Measurements from ENCODE around the gene CEP20.
"Not testable (repeated sequence)": the region's sequence is repeated elsewhere in the genome, so short reads cannot be mapped to it uniquely, and the experiment has no call there.

CEP20 gene, protein sequence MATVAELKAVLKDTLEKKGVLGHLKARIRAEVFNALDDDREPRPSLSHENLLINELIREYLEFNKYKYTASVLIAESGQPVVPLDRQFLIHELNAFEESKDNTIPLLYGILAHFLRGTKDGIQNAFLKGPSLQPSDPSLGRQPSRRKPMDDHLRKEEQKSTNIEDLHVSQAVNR

DNA sequence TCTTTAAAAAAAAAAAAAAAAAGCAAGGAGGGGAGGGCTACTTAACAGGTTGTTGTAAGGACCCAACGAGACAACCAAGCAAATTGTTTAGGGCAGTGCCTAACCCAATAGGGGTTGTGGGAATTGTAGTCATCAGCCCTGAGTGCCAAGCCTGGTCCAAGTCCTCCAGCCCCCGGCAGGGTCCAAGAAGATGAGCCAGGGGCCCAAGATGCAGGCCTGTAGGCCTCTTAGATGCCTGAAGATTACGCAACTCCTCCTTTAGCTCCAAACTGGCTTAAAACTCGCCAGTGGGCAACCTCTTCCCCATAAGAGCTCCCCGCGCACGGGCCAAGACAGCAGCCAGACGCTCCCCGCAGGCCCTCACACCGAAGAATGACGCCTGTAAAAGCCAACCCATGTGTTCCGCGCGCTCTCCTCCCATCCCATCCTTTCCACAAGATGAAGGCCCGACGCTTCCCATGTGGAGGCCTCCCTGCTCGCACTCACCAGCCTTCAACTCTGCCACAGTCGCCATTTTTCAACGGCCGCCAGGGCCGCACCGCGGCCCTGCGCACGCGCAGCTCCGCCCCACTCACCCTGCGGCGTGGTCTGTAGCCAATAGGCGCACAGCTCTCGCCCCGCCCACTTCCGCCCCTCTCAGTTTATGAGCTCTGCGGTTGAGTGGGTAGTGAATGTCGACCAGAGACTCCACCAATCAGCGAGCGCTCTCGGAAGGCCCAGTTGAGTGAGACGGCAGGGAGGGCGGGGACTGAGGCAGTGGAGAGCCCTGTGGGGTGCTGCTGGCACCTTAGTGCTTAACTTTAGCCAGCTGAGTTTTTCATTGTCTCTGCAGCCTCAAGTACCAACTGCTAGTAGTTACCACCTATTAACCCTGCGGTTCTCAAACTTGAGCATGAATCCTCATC is at the start of gene CEP20:
Gene CEP20 (minus strand): TSS at position 532 of the 905 bp plus-strand sequence. CDS start 18 bp downstream, at position 514.
- DNase-seq, result peak; percentile 92

DNA sequence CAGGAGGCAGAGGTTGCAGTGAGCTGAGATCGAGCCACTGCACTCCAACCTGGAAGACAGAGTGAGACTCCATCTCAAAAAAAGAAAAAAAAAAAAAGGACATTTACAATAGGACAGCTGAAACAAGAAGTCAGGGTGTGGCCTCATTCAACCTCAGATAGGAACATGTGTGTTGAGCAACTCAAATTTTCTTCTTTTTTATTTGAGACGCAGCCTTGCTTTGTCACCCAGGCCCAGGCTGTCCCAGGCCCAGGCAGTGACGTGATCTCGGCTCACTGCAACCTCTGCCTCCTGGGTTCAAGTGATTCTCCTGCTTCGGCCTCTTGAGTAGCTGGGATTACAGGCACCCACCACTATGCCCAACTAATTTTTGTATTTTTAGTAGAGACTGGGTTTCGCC is 48.4 kb upstream of the CEP20 start:
- DNase-seq, result not testable (repeated sequence)

DNA sequence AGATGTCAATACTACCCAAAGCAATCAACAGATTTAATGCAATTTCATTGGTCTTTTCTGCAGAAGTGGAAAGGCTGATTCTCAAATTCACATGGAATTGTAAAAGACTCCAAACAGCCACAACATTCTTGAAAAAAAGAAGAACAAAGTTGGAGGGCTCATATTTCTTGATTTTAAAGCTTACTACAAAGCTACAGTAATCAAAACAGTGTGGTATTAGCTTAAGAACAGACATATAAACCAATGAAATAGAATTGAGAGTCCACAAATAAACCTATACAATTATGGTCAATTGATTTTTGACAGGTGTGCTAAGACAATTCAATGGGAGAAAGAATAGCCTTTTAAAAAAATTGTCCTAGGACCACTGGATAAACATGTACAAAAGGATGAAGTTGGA is 46.6 kb upstream of the CEP20 start:
- DNase-seq, result no peak

DNA sequence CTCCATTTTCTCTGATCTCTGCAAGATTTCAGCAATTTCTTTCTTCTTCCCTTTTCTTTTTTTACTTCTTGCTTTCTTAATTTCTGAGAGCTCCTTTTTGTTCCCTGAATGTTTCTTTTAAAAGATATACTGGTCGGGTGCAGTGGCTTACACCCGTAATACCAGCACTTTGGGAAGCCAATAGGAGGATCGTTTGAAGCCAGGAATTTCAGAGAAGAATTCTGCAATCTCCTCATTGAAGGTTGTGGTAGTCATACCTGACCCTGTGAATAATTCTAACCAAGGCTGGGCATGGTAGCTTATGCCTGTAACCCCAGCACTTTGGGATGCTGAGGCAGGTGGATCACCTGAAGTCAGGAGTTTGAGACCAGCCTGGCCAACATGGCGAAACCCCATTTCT is 45.4 kb upstream of the CEP20 start:
- no peak for DNase-seq

DNA sequence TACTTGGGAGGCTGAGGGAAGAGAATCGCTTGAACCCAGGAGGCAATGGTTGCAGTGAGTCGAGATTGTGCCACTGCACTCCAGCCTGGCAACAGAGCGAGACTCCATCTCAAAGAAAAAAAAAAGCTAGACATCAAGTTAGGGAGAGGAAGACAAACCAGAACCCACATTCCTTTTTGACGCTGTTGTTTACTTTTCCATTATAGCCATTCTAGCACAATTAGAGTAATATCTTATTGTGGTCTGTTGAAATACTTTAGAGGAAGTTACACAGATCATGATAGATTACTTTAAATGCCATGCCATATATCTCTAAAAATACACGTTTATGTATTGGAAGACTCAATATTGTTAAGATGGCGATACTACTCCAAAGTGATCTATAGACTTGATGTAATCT is 44.5 kb upstream of the CEP20 start:
- no peak for DNase-seq

DNA sequence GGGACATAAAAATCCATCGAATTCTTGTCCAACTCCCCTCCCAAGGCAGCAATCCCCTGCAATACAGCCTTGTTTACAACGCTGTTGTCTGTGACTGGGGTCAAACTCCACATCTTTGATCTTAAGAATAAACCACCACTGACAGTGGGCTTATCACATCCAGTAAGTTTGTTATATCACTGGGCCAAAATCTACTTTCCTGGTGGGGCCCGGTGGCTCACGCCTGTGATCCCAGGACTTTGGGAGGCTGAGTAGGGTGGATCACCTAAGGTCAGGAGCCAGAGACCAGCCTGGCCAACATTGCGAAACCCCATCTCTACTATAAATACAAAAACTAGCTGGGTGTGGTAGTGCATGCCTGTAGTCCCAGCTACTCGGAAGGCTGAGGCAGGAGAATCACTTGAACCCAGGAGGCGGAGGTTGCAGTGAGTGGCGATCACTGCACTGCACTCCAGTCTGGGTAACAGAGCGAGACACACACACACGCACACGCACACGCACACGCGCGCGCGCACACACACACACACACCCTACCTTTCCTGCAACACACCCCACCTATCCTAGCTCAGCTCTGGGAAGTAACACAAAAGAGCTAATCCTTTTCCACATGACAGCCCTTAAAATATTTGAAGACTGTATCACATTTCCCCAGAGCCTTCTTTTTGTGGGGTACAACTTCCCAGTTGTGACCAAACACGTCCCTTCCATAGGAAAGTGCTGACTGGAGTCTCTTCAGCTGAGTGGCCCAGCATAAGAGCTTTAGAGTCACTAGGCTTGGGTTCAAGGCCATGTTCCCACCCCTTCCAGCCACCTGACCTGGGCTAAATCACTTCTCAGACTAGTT is 40.1 kb upstream of the CEP20 start:
- DNase-seq, result no peak

DNA sequence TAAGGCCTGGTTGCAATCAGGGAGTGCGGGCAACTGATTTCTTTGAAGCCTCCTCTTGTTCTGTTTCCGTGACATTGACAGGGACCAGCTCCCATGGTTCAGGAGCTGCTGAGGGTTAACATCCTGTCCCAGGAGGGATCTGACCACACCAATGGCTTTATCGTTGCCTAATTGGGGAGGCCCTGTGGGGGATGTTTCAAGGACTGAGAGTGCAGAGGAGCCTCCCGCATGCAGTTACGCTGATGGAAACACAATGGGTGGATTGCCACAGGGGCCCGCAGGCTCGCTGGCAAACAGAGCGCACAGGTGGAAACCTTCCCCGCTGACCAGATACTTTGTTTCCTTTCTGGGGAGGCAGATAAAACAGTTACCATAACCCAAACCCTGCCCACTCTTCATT is 37.2 kb upstream of the CEP20 start:
- no peak for DNase-seq

DNA sequence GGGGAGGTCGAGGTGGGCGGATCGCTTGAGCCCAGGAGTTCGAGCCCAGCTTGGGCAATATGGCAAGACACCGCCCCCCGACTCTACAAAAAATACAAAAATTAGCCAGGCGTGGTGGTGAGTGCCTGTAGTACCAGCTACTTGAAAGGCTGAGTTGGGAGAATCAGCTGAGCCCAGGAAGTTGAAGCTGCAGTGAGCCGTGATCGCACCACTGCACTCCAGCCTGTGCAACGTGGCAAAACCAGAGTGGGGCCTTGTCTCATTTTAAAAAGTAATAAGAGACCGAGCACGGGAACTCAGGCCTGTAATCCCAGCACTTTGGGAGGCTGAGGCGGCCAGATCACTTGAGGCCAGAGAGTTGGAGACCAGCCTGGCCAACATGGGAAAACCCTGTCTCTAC is 36.6 kb upstream of the CEP20 start:
- no peak for DNase-seq

DNA sequence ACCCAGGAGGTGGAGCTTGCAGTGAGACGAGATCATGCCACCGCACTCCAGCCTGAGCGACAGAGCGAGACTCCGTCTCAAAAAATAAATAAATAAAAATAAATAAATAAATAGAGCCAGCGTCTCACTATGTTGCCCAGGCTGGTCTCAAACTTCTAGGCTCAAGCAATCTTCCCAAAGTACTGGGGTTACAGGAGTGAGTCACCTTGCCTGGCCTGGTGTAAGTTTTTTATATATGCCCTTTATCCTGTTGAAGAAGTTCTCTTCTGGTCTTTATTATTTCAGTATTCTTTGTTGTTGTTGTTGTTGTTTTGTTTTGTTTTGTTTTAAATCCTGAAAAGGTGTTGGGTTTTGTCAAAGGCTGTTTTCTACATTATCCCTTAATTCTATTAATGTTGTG is 30.9 kb upstream of the CEP20 start:
- DNase-seq, result no peak

DNA sequence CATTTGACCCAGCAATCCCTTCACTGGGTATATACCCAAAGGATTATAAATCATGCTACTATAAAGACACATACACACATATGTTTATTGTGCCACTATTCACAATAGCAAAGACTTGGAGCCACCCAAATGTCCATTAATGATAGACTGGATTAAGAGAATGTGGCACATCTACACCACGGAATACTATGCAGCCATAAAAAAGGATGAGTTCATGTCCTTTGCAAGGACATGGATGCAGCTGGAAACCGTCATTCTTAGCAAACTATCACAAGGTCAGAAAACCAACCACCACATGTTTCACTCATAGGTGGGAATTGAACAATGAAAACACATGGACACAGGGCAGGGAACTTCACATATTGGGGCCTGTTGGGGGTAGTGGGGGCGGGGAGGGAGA is 29.9 kb upstream of the CEP20 start:
- DNase-seq, result not testable (repeated sequence)

DNA sequence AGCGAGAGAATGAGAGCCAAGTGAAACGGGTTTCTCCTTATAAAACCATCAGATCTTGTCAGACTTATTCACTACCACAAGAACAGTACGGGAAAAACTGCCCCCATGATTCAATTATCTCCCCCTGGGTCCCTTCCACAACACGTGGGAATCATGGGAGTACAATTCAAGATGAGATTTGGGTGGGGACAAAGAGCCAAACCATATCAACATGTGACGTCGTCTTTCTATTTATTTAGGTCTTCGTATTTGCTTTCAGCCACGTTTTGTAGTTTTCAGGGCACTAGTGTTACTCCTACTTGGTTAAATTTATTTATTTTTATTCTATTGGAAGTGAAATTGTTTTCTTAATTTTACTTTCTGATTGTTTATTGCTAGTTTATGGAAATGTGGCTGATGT is 27.9 kb upstream of the CEP20 start:
- no peak for DNase-seq

DNA sequence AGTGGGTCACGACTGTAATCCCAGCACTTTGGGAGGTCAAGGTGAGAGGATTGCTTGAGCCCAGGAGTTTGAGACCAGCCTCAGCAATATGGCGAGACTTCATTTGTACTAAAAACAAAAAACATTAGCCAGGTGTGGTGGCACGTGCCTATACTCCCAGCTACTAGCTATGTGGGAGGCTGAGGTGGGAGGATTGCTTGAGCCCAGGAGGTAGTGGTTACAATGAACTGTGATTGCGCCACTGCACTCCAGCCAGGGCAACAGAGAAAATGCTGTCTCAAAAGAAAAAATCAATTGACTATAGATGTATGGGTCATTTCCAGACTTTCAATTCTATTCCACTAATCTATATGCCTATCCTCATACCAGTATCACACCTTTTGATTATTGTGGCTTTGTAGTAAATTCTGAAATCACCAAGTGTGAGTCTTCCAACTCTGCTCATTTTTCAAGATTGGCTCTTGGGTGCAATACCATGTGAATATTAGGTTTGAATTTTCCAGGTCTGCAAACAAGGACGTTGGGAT is 27.2 kb upstream of the CEP20 start:
- no peak for DNase-seq

DNA sequence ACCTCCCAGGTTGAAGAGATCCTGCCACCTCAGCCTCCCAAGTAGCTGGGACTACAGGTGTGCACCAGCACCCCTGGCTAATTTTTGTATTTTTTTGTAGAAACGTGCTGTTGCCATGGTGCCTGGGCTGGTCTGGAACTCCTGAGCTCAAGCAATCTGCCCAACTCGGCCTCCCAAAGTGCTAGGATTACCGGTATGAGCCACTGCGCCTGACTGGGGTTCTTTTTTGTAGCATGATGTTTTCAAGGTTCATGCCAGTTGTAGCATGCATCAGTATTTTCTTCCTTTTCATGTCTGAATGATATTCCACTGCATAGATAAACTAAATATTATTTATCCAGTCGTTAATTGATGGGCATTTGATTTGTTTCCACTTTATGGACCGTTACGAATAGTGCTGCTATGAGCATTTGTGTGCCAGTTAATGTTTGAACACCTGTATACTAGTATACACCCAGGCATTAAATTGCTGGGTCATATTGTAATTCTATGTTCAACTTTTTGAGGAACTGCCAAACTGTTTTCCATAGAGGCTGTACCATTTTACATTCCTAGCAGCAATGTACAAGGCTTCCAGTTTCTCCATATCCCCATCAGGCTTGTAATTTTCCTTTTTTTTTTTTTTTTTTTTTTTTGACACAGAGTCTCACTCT is 24.8 kb upstream of the CEP20 start:
- DNase-seq, result no peak

DNA sequence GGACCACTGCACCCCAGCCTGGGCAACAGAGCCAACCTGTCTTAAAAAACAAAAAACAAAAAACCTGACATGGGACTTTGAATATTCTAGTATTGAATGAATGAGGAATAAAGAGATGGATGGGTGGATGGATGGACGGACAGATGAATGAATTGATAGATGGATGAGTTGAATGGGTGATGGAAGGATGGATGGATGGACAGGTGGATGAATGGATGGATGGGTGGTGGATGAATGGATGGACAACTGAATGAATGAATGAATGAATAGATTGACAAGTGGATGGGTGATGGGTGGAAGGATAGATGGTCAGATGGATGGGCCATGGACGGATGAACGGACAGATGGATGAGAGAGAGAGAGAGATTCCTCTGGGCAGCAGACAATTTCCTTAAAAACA is 22.8 kb upstream of the CEP20 start:
- DNase-seq, result no peak

DNA sequence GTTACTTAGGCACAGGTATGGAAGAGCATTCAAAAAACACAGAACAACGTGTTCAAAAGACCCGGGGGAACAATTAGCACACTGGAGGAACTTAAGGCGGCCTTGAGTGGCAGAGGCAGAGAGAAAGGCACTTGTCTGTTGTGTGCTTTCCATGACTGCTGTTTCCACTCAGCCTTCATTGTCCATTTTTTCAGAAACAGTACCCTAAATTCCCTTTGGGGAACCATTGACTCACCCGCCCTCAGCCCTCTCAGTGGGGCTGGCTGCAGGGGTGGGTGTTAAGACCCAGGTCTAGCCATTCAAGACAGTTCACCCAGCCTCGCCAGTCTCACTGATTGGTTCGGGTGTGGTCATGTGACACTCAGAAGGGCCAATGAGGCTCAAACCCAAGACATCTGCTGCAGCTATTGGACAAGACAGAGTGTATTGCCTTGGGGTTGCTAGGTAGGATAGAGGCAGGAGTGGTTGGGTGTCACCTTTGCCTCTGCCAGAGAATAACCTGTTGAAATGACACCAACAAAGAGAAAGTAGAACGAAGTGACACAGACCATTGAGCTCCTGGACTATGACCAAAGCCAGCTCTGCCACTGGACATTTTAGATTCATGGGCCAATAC is 19.6 kb upstream of the CEP20 start:
- DNase-seq, result peak; percentile 34

DNA sequence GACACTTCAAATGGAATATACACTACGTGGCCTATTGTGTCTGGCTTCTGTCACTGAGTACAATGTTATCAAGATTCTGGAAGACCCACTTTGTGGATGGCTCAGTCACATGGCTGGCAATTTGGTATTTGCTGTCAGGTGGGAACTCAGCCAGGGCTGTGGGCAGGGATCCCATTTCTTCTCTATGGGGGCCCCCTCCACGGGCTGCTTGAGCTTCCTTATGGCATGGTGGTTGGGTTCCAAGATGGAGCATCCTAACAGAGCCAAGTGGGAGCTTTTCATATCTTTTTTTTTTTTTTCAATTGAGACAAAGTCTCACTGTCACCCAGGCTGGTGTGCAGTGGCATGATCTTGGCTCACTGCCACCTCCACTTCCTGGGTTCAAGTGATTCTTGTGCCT is 18.0 kb upstream of the CEP20 start:
- DNase-seq, result no peak

DNA sequence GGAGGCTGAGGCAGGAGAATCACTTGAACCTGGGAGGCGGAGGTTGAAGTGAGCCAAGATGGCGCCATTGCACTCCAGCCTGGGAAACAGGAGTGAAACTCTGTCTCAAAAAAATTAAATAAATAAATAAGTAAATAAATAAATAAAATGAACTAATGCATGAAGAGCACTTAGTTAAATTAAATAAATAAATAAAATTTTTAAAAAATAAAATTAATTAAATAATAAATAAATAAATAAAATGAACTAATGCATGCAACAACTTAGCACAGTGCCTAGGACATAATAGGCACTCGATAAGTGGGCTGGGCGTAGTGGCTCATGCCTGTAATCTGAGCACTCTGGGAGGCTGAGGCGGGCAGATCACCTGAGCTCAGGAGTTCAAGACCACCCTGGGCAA is 15.6 kb upstream of the CEP20 start:
- no peak for DNase-seq

DNA sequence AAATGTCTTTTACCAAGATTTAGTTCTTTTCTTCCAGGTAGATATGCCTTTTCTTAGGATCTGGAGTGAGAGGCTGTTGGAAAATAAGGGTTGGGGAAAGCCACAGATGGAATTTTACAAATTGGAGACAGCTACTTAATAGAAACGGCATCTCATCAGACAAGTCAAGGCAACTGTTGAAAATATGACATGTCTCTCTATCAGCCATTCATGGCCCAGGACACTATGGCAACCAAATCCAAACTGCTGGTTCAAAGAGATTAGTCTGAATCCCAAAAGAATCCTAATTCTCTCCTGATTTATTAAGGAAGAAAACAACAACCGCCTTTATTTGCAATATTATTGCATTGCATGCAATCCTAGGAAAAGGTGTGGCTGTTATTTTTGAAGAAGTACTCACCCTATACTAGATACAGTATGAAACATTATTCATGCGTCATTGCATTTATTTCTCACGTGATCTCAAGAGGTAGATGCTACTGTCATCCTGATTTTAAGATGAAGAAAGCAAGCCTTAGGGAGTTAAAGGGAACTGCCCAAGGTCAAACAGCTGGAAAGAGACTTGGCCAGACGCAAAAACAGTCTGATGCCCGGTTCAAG is 12.6 kb upstream of the CEP20 start:
- no peak for DNase-seq

DNA sequence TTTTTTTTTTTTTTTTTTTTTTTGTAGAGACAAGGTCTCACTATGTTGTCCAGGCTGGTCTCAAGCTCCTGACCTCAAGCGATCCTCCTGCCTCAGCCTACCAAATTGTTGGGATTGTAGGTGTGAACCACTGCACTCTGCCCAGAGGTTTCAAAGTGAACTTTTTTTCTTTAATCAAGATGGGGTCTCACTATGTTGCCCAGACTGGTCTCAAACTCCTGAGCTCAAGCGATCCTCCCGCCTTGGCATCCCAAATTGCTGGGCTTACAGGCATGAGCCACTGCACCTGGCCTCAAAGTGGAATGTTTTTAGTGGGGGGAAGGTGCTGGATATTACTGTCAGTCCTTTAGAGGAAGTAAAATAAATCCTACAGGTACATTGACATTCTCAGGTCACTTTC is 12.0 kb upstream of the CEP20 start:
- DNase-seq, result no peak

DNA sequence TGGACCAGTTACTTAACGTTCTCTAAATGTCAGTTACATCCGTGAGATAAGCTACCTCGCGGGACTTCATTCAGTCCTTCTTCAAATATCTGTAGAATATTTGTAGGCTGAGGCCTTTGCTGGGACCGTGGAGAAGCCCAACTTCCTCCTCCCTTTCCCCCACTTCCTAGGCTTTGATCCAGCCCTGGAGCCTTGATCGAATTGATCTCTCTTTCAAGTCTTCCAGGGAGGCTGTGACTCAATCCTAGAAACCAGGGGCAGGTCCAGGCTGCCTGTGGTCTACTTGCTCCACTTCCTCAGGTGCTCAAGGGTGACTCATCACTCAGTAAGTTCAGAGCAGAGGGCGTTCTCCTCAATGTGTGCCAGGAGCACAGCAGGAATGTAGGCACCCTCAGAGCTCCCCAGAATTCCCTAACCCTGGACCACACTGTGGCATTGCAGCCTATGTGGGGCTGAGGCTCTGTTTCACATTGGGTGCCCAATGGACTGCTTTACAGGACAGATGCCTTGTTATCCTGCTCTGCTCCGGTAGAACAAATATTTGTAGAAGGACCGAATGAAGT is 11.2 kb upstream of the CEP20 start:
- no peak for DNase-seq

DNA sequence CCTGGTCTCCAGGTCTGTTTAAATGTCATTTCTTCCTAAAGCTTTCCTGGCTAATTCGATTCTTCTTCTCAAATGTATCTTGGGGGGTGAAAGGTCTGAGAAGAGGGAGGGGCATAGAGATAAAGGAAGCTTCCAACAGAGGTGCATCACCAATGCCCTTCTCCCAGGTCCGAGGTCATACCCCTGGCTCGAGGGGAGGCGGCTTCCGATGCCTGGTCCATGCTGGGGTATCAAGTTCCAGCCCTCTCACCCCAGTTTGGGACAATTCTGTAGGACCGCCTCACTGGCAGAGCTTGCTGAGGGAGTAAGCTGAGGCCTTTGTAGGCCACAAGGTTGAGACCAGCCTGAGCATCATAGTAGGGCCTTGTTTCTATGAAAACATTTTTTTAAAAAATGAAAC is 10.3 kb upstream of the CEP20 start:
- DNase-seq, result no peak

DNA sequence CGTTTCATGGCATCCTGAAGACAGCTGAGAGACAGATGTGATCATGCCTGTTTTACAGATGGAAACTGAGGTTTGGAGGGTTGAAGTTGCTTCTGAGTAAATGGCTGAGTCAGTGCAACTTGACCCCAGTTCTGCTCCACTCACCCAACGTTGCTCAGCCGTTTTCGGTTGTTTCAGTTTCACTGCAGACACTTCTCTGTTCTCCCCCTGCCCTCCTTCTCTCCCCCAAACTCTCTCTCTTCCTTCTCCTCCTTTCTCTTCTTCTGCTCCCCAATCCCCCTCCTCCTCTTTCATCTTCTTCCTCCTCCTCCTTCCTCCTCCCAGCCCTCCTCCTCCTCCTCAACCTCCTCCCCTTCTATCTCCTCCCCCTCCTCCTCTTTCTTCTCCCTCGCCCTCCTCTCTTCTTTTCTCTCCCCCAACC is 9.4 kb upstream of the CEP20 start:
- DNase-seq, result no peak

All from NCI-H446 treated with DMSO at 0.1 percent for 48 hours (cell line).